Measurements from ENCODE around the gene SBK3.

DNA sequence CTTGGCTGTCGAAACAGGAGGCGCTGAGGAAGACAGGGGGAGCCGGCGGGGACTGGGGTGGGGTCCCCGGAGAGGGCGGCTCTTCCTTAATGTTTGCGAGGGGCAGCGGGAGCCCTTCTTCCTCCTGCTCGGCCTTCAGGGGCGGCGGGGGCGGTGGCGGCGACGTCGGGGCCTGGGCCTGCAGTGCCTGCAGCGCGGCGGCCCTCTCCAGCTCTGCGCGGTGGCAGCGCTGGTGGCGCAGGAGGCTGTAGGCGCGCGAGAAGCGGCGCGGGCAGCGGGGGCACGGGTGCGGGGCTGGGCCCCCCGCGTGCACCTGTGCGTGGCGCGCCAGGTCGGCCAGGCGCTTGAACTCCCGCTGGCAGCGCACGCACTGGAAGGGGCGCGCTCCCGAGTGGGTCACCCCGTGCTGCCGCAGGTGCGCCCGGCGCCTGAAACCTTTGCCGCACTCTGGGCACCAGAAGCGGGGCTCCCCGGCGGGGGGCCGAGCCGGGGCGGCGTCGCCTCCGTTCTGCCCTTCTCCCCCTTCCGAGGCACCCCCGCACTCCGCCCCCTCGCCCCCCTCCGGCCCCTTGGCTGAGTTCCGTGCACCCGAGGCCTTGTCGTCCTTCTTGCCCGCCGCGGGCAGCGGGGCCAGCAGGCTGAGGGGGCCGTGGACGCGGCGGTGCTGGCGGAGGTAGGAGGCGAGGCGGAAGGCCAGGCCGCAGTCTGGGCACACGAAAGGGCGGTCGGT, 32.9 kb upstream of the SBK3 start:
- TF ChIP-seq POLR2A (IDR thresholded peaks at IDR 0.05) (no peak), CTCF (IDR thresholded peaks at IDR 0.05) (no peak)

All from esophagus squamous epithelium (tissue), 4 donors.